Measurements from ENCODE around the gene FBXL2.
"Not testable (repeated sequence)": the region's sequence is repeated elsewhere in the genome, so short reads cannot be mapped to it uniquely, and the experiment has no call there.

Gene FBXL2

DNA sequence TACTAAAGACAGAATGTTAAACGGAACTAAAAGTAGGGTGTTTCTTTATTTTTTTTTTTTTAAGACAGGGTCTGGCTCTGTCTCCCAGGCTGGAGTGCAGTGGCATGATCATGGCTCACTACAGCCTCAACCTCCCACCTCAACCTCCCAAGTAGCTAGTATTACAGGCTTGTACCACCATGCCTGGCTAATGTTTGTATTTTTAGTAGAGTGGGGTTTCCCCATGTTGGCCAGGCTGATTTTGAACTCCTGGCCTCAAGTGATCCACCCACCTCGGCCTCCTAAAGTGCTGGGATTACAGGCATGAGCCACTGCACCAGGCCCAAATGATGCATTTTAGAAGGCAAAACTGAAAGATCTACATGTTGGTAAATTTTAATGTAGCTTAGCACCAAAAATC, 152.1 kb downstream of the FBXL2 start:
- DNase-seq (ENCODE audit: low read depth) = not testable (repeated sequence)

DNA sequence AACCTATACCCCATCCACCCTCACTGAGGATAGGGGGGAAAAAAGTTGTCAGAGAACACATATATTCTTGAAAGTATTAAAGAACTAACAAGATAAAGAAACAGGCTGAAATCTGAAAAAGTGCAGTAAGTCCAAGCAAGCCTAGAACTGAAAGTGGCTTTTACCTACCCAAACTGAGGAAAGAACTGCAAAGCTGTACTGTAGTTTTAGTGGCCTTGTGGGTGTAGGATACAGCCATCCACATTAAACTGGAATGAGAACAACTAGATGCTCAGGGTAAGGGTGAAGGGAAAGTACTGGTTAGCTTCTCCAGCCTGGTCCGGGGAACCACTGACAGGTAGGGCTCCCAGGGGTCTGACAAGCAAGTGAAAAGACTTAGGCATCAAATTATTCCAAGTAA, 152.8 kb downstream of the FBXL2 start:
- DNase-seq (ENCODE audit: low read depth) = no peak

DNA sequence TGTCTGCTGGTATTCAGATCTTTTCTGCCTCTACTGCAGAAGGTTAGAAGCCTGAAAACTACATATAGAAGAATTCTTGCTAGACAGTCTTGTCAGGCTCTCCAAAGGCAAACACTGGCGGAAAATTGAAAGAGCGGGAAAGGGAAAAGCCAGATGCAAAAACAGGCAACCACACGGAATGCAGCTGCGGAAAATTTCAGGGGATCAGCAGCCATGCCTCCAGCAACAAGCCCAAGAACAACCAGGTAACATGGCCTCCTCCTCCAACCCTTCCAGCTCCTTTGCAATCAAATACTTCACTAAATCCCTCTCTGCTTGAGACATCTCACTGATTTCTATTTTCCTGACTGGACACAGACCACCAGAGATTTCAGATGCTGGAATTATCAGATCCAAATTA, 153.3 kb downstream of the FBXL2 start:
- DNase-seq (ENCODE audit: low read depth) = no peak

DNA sequence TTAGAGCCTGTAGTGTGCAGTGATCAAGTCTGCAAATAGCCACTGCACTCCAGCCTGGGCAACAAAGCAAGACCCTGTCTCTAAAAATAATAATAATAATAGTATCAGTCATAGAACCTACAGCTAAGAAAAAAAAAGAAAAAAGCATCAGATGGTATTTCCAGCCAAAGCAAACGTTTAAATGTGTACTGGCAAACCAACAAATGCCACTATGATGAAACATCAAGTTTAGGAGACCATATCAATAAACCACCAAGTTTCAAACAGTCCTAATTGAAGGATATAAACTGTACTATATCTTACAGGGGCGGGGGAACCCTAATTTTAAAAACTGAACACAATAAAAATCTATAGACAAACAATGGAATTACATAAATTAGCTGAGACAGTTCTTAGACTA, 156.6 kb downstream of the FBXL2 start:
- no peak for DNase-seq (ENCODE audit: low read depth)
